Measurements from ENCODE around the gene SDHA. TPM values are rescaled to one million over a fixed set of nuclear protein-coding genes. Genes with fewer than 3 reads are reported as not detected.
"Not testable (repeated sequence)": the region's sequence is repeated elsewhere in the genome, so short reads cannot be mapped to it uniquely, and the experiment has no call there.

SDHA gene
- total RNA-seq, 2 donors from 2014 or later, result 242 to 366 TPM

GRCh38 chr5:207599-207998 lies 10.5 kb upstream of the SDHA start:
- peaks cover 25% of the 10 kb centered on the region for H3K36me3 ChIP-seq
- peaks cover 0 to 14% of the 10 kb centered on the region in 2 donors for H3K4me1 ChIP-seq
- H3K9me3 ChIP-seq, result no peaks in the 10 kb centered on the region
- DNase-seq (ENCODE audit: low spot score), result no peak
- no peak for TF ChIP-seq CTCF (IDR thresholded peaks at IDR 0.05)
- H3K27me3 ChIP-seq, result no peaks in the 10 kb centered on the region
- peak overlapping the region; percentile 77 to 91 for H3K27ac ChIP-seq
- no peak overlapping the region for H3K4me3 ChIP-seq

- Histone ChIP-seq H3K4me1 (peaks cover 0 to 14% of the 10 kb centered on the region in 2 donors), H3K9me3 (no peaks in the 10 kb centered on the region), H3K27ac (peak overlapping the region; percentile 77 to 91), H3K27me3 (no peaks in the 10 kb centered on the region), H3K4me3 (no peak overlapping the region), H3K36me3 (peaks cover 24% of the 10 kb centered on the region)
- no peak for DNase-seq (ENCODE audit: low spot score)
- no peak for TF ChIP-seq CTCF (IDR thresholded peaks at IDR 0.05)
Observed at GRCh38 chr5:208449-209114, 9.5 kb upstream of the SDHA start.

GRCh38 chr5:213803-214395 lies 4.2 kb upstream of the SDHA start:
- Histone ChIP-seq H3K9me3 (no peaks in the 10 kb centered on the region), H3K4me1 (peaks cover 0 to 5% of the 10 kb centered on the region in 2 donors), H3K27me3 (no peaks in the 10 kb centered on the region), H3K36me3 (peaks cover 11% of the 10 kb centered on the region), H3K4me3 (no peak overlapping the region), H3K27ac (no peak overlapping the region)
- no peak for DNase-seq (ENCODE audit: low spot score)
- TF ChIP-seq CTCF (IDR thresholded peaks at IDR 0.05), result no peak

GRCh38 chr5:215256-215655 lies 2.9 kb upstream of the SDHA start:
- not testable (repeated sequence) for H3K27ac ChIP-seq; H3K27me3 ChIP-seq; H3K4me1 ChIP-seq; DNase-seq (ENCODE audit: low spot score); H3K4me3 ChIP-seq; H3K9me3 ChIP-seq
- H3K36me3 ChIP-seq, result peaks cover 11% of the 10 kb centered on the region

- H3K4me1 ChIP-seq, result peaks cover 0 to 12% of the 10 kb centered on the region in 2 donors
- H3K27me3 ChIP-seq; DNase-seq (ENCODE audit: low spot score); H3K4me3 ChIP-seq; H3K27ac ChIP-seq; H3K9me3 ChIP-seq: not testable (repeated sequence)
- peaks cover 11% of the 10 kb centered on the region for H3K36me3 ChIP-seq
Observed at GRCh38 chr5:216076-216475, 2.0 kb upstream of the SDHA start.

GRCh38 chr5:218457-219291 lies 554 bp downstream of the SDHA start:
- no peak for TF ChIP-seq CTCF (IDR thresholded peaks at IDR 0.05)
- peak overlapping the region; percentile 95 to 99 for H3K4me3 ChIP-seq
- no peaks in the 10 kb centered on the region for H3K9me3 ChIP-seq
- no peak for DNase-seq (ENCODE audit: low spot score)
- H3K4me1 ChIP-seq, result peaks cover 0 to 32% of the 10 kb centered on the region in 2 donors
- H3K36me3 ChIP-seq, result peaks cover 7% of the 10 kb centered on the region
- no peaks in the 10 kb centered on the region for H3K27me3 ChIP-seq
- peak overlapping the region; percentile 97 to 98 for H3K27ac ChIP-seq
